OCI-LY1 (cell line): ENCODE data around the gene BAIAP3.

Source experiments
- H2AFZ ChIP-seq: fragments of 200-600 bp; sonication (generic), shearing (Covaris generic); 2 replicates; pipeline ENCODE4 v1.6.0; 2014; ENCODE audit warnings: antibody characterized with exemption, mild to moderate bottlenecking, low read length
- H3F3A ChIP-seq: fragments of 200-600 bp; sonication (generic), shearing (Covaris generic); 2 replicates; pipeline ENCODE4 v1.6.0; 2014; ENCODE audit warnings: mild to moderate bottlenecking, antibody characterized with exemption, low read length, moderate library complexity; ENCODE audit not compliant: insufficient read depth
- H3K27ac ChIP-seq: fragments of 200-600 bp; sonication (generic); 2 replicates; pipeline ENCODE4 v1.5.1; 2014; ENCODE audit warnings: low read length, mixed run types, mild to moderate bottlenecking, low read depth; ENCODE audit not compliant: poor library complexity, severe bottlenecking
- H3K27me3 ChIP-seq: fragments of 200-600 bp; sonication (generic); 2 replicates; pipeline ENCODE4 v1.6.0; 2014; ENCODE audit warnings: antibody characterized with exemption, mild to moderate bottlenecking, low read length, moderate library complexity; ENCODE audit not compliant: insufficient read depth
- H3K36me3 ChIP-seq: fragments of 200-600 bp; sonication (generic); 2 replicates; pipeline ENCODE4 v1.6.1; 2014; ENCODE audit warnings: mild to moderate bottlenecking, antibody characterized with exemption, low read length, moderate library complexity, mixed read lengths; ENCODE audit not compliant: insufficient read depth
- H3K4me1 ChIP-seq: fragments of 200-600 bp; sonication (generic); 2 replicates; pipeline ENCODE4 v1.5.1; 2014; ENCODE audit warnings: mild to moderate bottlenecking, low read length, moderate library complexity; ENCODE audit not compliant: insufficient read depth, severe bottlenecking
- H3K4me2 ChIP-seq: fragments of 200-600 bp; sonication (generic), shearing (Covaris generic); 2 replicates; pipeline ENCODE4 v1.6.1; 2014; ENCODE audit warnings: low read length
- H3K4me3 ChIP-seq: fragments of 200-600 bp; sonication (generic); 2 replicates; pipeline ENCODE4 v1.5.1; 2014; ENCODE audit warnings: low read length, low read depth, mild to moderate bottlenecking, mixed read lengths; ENCODE audit not compliant: poor library complexity, severe bottlenecking
- H3K79me2 ChIP-seq: fragments of 200-600 bp; shearing (Covaris generic); 2 replicates; pipeline ENCODE4 v1.6.1; 2016; ENCODE audit warnings: mixed run types, low read length, mixed read lengths; ENCODE audit not compliant: insufficient read depth
- H3K9ac ChIP-seq: fragments of 200-600 bp; sonication (generic), shearing (Covaris generic); 2 replicates; pipeline ENCODE4 v1.6.1; 2014; ENCODE audit warnings: mild to moderate bottlenecking, low read length, mixed read lengths
- H3K9me2 ChIP-seq: fragments of 200-600 bp; sonication (generic), shearing (Covaris generic); 2 replicates; pipeline ENCODE4 v1.6.1; 2014; ENCODE audit warnings: low read depth, mild to moderate bottlenecking, low read length, mixed read lengths
- H3K9me3 ChIP-seq: fragments of 200-600 bp; shearing (Covaris generic); 2 replicates; pipeline ENCODE4 v1.6.1; 2014; ENCODE audit warnings: low read length, mixed read lengths
- H4K20me1 ChIP-seq: fragments of 200-600 bp; sonication (generic), shearing (Covaris generic); 2 replicates; pipeline ENCODE4 v1.6.0; 2016; ENCODE audit warnings: mild to moderate bottlenecking, low read length; ENCODE audit not compliant: insufficient read depth
- CTCF ChIP-seq: fragments of 200-600 bp; sonication (generic), shearing (Covaris generic); IDR thresholded peaks from 2 replicates; pipeline ENCODE4 v1.5.1; 2017; ENCODE audit warnings: mild to moderate bottlenecking, antibody characterized with exemption, low read length, moderate library complexity, mixed read lengths
- EZH2 ChIP-seq: fragments of 200-600 bp; sonication (generic), shearing (Covaris generic); IDR thresholded peaks from 2 replicates; pipeline ENCODE4 v1.8.0; 2017; ENCODE audit warnings: borderline replicate concordance, mixed run types, mild to moderate bottlenecking, antibody characterized with exemption, low read length, moderate library complexity, mixed read lengths

Gene BAIAP3

GRCh38 chr16:1366712-1367299, 33.4 kb downstream of the BAIAP3 start:
- Histone ChIP-seq H2AFZ (no peak overlapping the region), H3K9ac (no peak overlapping the region), H3K36me3 (peaks cover 69% of the 10 kb centered on the region), H3K4me2 (no peak overlapping the region), H3K9me2 (no peaks in the 10 kb centered on the region), H3K4me1 (no peaks in the 10 kb centered on the region), H3K27ac (no peak overlapping the region), H3K27me3 (no peaks in the 10 kb centered on the region), H3F3A (0 out of 2 replicates have a peak, but pooled peaks cover 3% of the 10 kb centered on the region), H3K4me3 (no peak overlapping the region), H4K20me1 (no peaks in the 10 kb centered on the region), H3K9me3 (no peaks in the 10 kb centered on the region), H3K79me2 (no peaks in the 10 kb centered on the region)
- no peak for TF ChIP-seq EZH2
- TF ChIP-seq CTCF, result no peak

DNA sequence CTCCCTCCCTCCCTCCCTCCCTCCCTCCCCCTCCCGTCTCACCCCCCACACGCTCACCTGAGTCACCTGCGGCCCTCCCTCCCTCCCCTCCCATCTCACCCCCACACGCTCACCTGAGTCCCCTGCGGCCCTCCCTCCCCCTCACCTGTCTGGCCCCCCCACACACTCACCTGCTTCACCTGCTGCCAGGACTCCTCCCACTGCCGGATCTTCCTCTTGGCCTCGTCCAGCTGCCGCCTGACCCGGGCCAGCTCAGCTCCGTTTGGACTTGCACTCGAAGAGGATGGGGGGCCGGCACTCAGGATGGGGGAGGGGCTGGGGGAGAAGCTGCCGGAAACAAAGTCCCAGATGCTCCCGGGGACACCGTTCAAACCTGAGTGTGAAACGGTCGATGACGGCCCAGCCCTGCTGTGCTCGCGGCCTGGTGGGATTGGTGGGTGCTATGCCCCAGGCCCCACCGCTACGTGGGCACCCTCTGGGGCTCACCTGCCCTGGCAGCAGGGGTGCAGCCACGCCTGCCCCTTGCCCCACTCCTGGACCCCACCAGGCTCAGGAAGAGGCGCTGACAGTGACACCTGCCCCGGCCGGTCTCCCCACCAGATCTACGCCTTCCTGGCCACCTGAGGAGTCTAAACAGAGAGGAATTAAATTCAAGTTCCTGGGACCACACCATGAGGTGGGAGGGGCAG, 34.2 kb downstream of the BAIAP3 start:
- Histone ChIP-seq H2AFZ (no peak overlapping the region), H4K20me1 (no peaks in the 10 kb centered on the region)
- TF ChIP-seq EZH2, result no peak
- TF ChIP-seq CTCF, result no peak

DNA sequence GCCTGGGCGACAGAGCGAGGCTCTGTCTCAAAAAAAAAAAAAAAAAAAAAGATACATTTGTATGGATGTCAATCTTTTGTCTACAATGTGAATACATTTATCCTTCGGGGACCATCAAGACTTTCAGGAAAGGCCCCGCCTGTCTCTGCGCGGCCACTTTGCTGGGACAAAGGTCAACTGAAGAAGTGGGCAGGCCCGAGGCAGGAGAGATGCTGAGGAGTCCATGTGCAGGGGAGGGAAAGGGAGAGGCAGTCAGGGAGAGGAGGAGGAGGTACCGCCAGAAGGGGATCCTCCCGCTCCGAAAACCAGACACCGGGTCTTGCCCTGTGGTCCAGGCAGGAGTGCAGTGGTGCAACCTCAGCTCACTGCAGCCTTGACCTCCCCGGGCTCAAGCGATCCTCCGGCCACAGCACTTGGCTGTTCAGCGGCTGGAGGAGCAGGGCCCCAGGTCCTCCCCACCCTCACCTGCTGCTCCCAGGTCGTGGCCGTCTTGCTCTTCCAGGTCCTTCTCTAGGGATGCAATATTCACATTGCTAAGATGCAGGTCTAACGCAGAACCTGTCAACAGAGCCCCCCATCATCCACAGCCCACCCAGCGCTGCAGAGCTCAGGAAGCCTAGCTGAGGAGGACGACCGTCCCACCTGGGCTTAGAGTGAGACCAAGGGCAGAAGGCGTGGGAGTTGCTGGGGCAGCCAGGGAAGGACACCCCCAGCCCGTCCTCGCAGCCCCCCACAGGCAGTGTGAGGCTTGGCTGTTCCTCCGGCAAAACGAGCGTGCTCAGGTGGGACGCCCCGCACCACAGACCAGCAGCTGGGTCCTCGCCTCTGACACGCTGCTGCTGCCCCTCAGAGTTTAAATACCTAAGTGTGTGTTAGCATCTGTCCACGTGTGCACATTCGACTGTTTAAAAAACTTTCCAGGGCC, 37.9 kb downstream of the BAIAP3 start:
- H3K4me2 ChIP-seq, result no peak overlapping the region
- H3K9ac ChIP-seq, result no peak overlapping the region
- H4K20me1 ChIP-seq, result no peaks in the 10 kb centered on the region
- no peaks in the 10 kb centered on the region for H3K4me1 ChIP-seq
- H2AFZ ChIP-seq, result no peak overlapping the region
- H3K9me2 ChIP-seq, result no peaks in the 10 kb centered on the region
- no peaks in the 10 kb centered on the region for H3F3A ChIP-seq
- no peak overlapping the region for H3K4me3 ChIP-seq
- H3K27ac ChIP-seq, result no peak overlapping the region
- H3K9me3 ChIP-seq, result no peaks in the 10 kb centered on the region
- H3K27me3 ChIP-seq, result no peaks in the 10 kb centered on the region
- no peaks in the 10 kb centered on the region for H3K79me2 ChIP-seq
- H3K36me3 ChIP-seq, result peaks cover 31% of the 10 kb centered on the region
- TF ChIP-seq CTCF, result no peak
- no peak for TF ChIP-seq EZH2

More for the DNA sequence above, 34.2 kb downstream of the BAIAP3 start:
- Histone ChIP-seq H3K27ac (no peak overlapping the region), H3K4me3 (no peak overlapping the region), H3K36me3 (peaks cover 61% of the 10 kb centered on the region), H3F3A (0 out of 2 replicates have a peak, but pooled peaks cover 3% of the 10 kb centered on the region), H3K4me1 (no peaks in the 10 kb centered on the region), H3K4me2 (no peak overlapping the region), H3K9ac (no peak overlapping the region), H3K9me3 (no peaks in the 10 kb centered on the region), H3K9me2 (no peaks in the 10 kb centered on the region), H3K27me3 (no peaks in the 10 kb centered on the region), H3K79me2 (no peaks in the 10 kb centered on the region)
